ENCODE measurements around the gene PPEF2.

Gene PPEF2

GRCh38 chr4:75889537-75890199 is 12.6 kb downstream of the PPEF2 start:
- no peaks in the 10 kb centered on the region for H3K27me3 ChIP-seq (ENCODE audit: insufficient read depth, poor library complexity, severe bottlenecking)
- H3K9me3 ChIP-seq (ENCODE audit: severe bottlenecking), result no peaks in the 10 kb centered on the region
- H3K4me3 ChIP-seq (ENCODE audit: severe bottlenecking), result no peak overlapping the region
- DNase-seq (ENCODE audit: low spot score), result no peak
- no peak overlapping the region for H3K27ac ChIP-seq (ENCODE audit: poor library complexity, severe bottlenecking)
- TF ChIP-seq CTCF (IDR thresholded peaks at IDR 0.05; ENCODE audit: poor library complexity, severe bottlenecking), result no peak
- H3K36me3 ChIP-seq (ENCODE audit: low read depth), result no peaks in the 10 kb centered on the region
- no peak for ATAC-seq (ENCODE audit: low read depth)
- no peaks in the 10 kb centered on the region for H3K4me1 ChIP-seq (ENCODE audit: insufficient read depth, poor library complexity, severe bottlenecking)

- H3K4me3 ChIP-seq (ENCODE audit: severe bottlenecking), result no peak overlapping the region
- no peak for DNase-seq (ENCODE audit: low spot score)
- no peak for TF ChIP-seq CTCF (IDR thresholded peaks at IDR 0.05; ENCODE audit: poor library complexity, severe bottlenecking)
- no peak for ATAC-seq (ENCODE audit: low read depth)
- H3K4me1 ChIP-seq (ENCODE audit: insufficient read depth, poor library complexity, severe bottlenecking), result no peaks in the 10 kb centered on the region
- peaks cover 3% of the 10 kb centered on the region for H3K27me3 ChIP-seq (ENCODE audit: insufficient read depth, poor library complexity, severe bottlenecking)
- no peaks in the 10 kb centered on the region for H3K9me3 ChIP-seq (ENCODE audit: severe bottlenecking)
- no peak overlapping the region for H3K27ac ChIP-seq (ENCODE audit: poor library complexity, severe bottlenecking)
- H3K36me3 ChIP-seq (ENCODE audit: low read depth), result no peaks in the 10 kb centered on the region
Observed at GRCh38 chr4:75886104-75886503, 16.1 kb downstream of the PPEF2 start.

- Histone ChIP-seq H3K27me3 (ENCODE audit: insufficient read depth, poor library complexity, severe bottlenecking) (peaks cover 3% of the 10 kb centered on the region), H3K9me3 (ENCODE audit: severe bottlenecking) (no peaks in the 10 kb centered on the region), H3K36me3 (ENCODE audit: low read depth) (no peaks in the 10 kb centered on the region), H3K27ac (ENCODE audit: poor library complexity, severe bottlenecking) (no peak overlapping the region), H3K4me3 (ENCODE audit: severe bottlenecking) (no peak overlapping the region), H3K4me1 (ENCODE audit: insufficient read depth, poor library complexity, severe bottlenecking) (no peaks in the 10 kb centered on the region)
- DNase-seq (ENCODE audit: low spot score) (no peak), ATAC-seq (ENCODE audit: low read depth) (no peak)
- TF ChIP-seq CTCF (IDR thresholded peaks at IDR 0.05; ENCODE audit: poor library complexity, severe bottlenecking), result no peak
Observed at GRCh38 chr4:75881476-75881875, 20.8 kb downstream of the PPEF2 start.

GRCh38 chr4:75880278-75880677 is 22.0 kb downstream of the PPEF2 start:
- DNase-seq (ENCODE audit: low spot score) (no peak), ATAC-seq (ENCODE audit: low read depth) (no peak)
- Histone ChIP-seq H3K27me3 (ENCODE audit: insufficient read depth, poor library complexity, severe bottlenecking) (peaks cover 3% of the 10 kb centered on the region), H3K9me3 (ENCODE audit: severe bottlenecking) (no peaks in the 10 kb centered on the region), H3K4me1 (ENCODE audit: insufficient read depth, poor library complexity, severe bottlenecking) (no peaks in the 10 kb centered on the region), H3K27ac (ENCODE audit: poor library complexity, severe bottlenecking) (no peak overlapping the region), H3K36me3 (ENCODE audit: low read depth) (no peaks in the 10 kb centered on the region), H3K4me3 (ENCODE audit: severe bottlenecking) (no peak overlapping the region)
- no peak for TF ChIP-seq CTCF (IDR thresholded peaks at IDR 0.05; ENCODE audit: poor library complexity, severe bottlenecking)

GRCh38 chr4:75878246-75878756 is 24.0 kb downstream of the PPEF2 start:
- no peaks in the 10 kb centered on the region for H3K4me1 ChIP-seq (ENCODE audit: insufficient read depth, poor library complexity, severe bottlenecking)
- ATAC-seq (ENCODE audit: low read depth), result no peak

More at GRCh38 chr4:75878246-75878756, 24.0 kb downstream of the PPEF2 start:
- Histone ChIP-seq H3K27ac (ENCODE audit: poor library complexity, severe bottlenecking) (no peak overlapping the region), H3K9me3 (ENCODE audit: severe bottlenecking) (no peaks in the 10 kb centered on the region), H3K36me3 (ENCODE audit: low read depth) (no peaks in the 10 kb centered on the region), H3K27me3 (ENCODE audit: insufficient read depth, poor library complexity, severe bottlenecking) (peaks cover 3% of the 10 kb centered on the region), H3K4me3 (ENCODE audit: severe bottlenecking) (no peak overlapping the region)
- TF ChIP-seq CTCF (IDR thresholded peaks at IDR 0.05; ENCODE audit: poor library complexity, severe bottlenecking), result no peak
- DNase-seq (ENCODE audit: low spot score), result no peak
